K562 (cell line): Measurements from ENCODE around the gene RWDD1. TPM values are rescaled to one million over a fixed set of nuclear protein-coding genes. Genes with fewer than 3 reads are reported as not detected.

Experiments
- CC2D1A ChIP-seq: fragments of 450-650 bp; IDR thresholded peaks from 2 replicates; pipeline ENCODE4 v1.6.1; 2017; ENCODE audit warnings: mild to moderate bottlenecking
- KLF6 ChIP-seq: fragments of 250-450 bp; sonication (Bioruptor Pico); IDR thresholded peaks from 2 replicates; pipeline ENCODE4 v1.4.0; 2020; ENCODE audit warnings: mild to moderate bottlenecking, moderate library complexity, borderline replicate concordance
- MAFF ChIP-seq: IDR thresholded peaks from 2 replicates; pipeline ENCODE4 v1.6.1; 2012; ENCODE audit warnings: low read length, improper control_type of control experiment
- RUNX1 ChIP-seq: sonication (generic); IDR thresholded peaks from 2 replicates; pipeline ENCODE4 v1.6.1; 2016; ENCODE audit warnings: antibody characterized with exemption, low read depth
- SLC30A9 ChIP-seq: fragments of 250-450 bp; sonication (Bioruptor Pico); IDR thresholded peaks from 2 replicates; pipeline ENCODE4 v1.8.0; 2022; ENCODE audit warnings: mild to moderate bottlenecking, moderate library complexity
- SPI1 ChIP-seq: IDR thresholded peaks from 2 replicates; pipeline ENCODE4 v1.6.1; 2011; ENCODE audit warnings: low read depth, low read length, control low read depth, borderline replicate concordance
- SRF ChIP-seq, 2 experiments: fragments of 250-450, 450-650 bp in 1 of 2; sonication (Bioruptor Pico) in 1 of 2; sonication (generic) in 1 of 2; formaldehyde crosslinking; IDR thresholded peaks; 2 replicates each; pipeline versions ENCODE4 v1.5.0 to v1.5.1; 2020 to 2022; ENCODE audit warnings: mild to moderate bottlenecking in 1 of 2, missing genetic modification reagents in 1 of 2
- ZNF699 ChIP-seq: fragments of 250-450 bp; sonication (Bioruptor Pico); IDR thresholded peaks from 2 replicates; pipeline ENCODE4 v1.8.0; 2021; ENCODE audit warnings: mild to moderate bottlenecking, moderate library complexity; ENCODE audit not compliant: insufficient replicate concordance
- polyA plus RNA-seq, 8 experiments: library from polyadenylated mRNA; depleted of rRNA in 4 of 8; stranded (reverse) in 5 of 8; unstranded in 3 of 8; fragments of >200 nt; fragmentation: Nextera tagmentation in 2 of 8; fragmentation: Illumina TruSeq in 1 of 8; extraction: Ambion mirVana in 2 of 8; extraction: Trizol in 1 of 8; gene quantifications; 2 replicates each; pipeline versions ENCODE4 v1.2.1 to v1.2.3, GENCODE V29; 2011 to 2014; ENCODE audit warnings: inconsistent platforms in 1 of 8, missing spikeins in 1 of 8
- total RNA-seq, 7 experiments: library from RNA; depleted of rRNA in 6 of 7; stranded (reverse); fragments of >200 nt in 6 of 7; fragmentation: Illumina TruSeq in 2 of 7; extraction: Trizol in 2 of 7; gene quantifications; 2 replicates each; pipeline versions ENCODE4 v1.2.1 to v1.2.3, GENCODE V29; 2011 to 2021; ENCODE audit warnings: low replicate concordance in 1 of 7
- TF ChIP-seq, protein P1 (sequence below): IDR thresholded peaks from 2 replicates; pipeline ENCODE4 v1.6.1; 2011; ENCODE audit not compliant: insufficient read length; ENCODE audit errors: extremely low read depth
- TF ChIP-seq, protein P2 (sequence below): IDR thresholded peaks from 2 replicates; pipeline ENCODE4 v1.6.1; 2016; ENCODE audit warnings: missing genetic modification characterization, missing compliant biosample characterization
- TF ChIP-seq, protein P3 (sequence below): fragments of 450-650 bp; IDR thresholded peaks from 2 replicates; pipeline ENCODE4 v1.6.1; 2016; ENCODE audit warnings: borderline replicate concordance

RWDD1 gene
- total and polyA plus RNA-seq, 9 of the 15 experiments (the other 6 are each of a cell fraction or from before 2014, with no cell fraction given) = 31.9 to 89.8 (median 48.7) TPM

DNA sequence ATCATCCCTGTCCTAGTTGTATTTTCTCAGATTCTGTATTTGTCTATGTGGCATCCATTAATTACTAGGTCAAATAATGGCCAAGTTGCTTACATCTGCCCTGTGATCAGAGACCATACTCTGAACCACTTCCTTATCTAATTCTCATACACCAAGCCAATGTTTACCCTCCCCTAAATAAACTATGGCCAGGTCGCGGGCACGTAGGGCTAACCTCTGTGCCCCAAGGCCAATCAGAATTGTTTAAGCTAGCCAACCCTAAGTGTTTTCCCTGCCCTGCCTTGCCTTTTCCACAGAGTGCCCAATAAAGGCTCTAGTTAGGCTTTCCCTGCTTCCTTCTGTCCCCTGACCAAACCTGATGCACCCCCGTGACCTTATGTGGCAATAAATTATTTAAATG is 20.5 kb upstream of the RWDD1 start (continued):
- TF ChIP-seq CC2D1A (no peak), KLF6 (CRISPR knock-in tag) (no peak), MAFF (no peak), RUNX1 (no peak), SRF (CRISPR knock-in tag; IDR thresholded peaks at IDR 0.05) (no peak), ZNF699 (CRISPR knock-in tag) (no peak), SLC30A9 (CRISPR knock-in tag) (no peak), SPI1 (no peak)
- TF ChIP-seq, protein P1, sequence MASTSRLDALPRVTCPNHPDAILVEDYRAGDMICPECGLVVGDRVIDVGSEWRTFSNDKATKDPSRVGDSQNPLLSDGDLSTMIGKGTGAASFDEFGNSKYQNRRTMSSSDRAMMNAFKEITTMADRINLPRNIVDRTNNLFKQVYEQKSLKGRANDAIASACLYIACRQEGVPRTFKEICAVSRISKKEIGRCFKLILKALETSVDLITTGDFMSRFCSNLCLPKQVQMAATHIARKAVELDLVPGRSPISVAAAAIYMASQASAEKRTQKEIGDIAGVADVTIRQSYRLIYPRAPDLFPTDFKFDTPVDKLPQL = no peak
- TF ChIP-seq, protein P2, sequence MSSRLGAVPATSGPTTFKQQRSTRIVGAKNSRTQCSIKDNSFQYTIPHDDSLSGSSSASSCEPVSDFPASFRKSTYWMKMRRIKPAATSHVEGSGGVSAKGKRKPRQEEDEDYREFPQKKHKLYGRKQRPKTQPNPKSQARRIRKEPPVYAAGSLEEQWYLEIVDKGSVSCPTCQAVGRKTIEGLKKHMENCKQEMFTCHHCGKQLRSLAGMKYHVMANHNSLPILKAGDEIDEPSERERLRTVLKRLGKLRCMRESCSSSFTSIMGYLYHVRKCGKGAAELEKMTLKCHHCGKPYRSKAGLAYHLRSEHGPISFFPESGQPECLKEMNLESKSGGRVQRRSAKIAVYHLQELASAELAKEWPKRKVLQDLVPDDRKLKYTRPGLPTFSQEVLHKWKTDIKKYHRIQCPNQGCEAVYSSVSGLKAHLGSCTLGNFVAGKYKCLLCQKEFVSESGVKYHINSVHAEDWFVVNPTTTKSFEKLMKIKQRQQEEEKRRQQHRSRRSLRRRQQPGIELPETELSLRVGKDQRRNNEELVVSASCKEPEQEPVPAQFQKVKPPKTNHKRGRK (tag) = no peak
- TF ChIP-seq, protein P3, sequence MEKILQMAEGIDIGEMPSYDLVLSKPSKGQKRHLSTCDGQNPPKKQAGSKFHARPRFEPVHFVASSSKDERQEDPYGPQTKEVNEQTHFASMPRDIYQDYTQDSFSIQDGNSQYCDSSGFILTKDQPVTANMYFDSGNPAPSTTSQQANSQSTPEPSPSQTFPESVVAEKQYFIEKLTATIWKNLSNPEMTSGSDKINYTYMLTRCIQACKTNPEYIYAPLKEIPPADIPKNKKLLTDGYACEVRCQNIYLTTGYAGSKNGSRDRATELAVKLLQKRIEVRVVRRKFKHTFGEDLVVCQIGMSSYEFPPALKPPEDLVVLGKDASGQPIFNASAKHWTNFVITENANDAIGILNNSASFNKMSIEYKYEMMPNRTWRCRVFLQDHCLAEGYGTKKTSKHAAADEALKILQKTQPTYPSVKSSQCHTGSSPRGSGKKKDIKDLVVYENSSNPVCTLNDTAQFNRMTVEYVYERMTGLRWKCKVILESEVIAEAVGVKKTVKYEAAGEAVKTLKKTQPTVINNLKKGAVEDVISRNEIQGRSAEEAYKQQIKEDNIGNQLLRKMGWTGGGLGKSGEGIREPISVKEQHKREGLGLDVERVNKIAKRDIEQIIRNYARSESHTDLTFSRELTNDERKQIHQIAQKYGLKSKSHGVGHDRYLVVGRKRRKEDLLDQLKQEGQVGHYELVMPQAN = no peak
- TF ChIP-seq, all 486 proteins: peak for 0
